Stimulated activated CD4-positive, alpha-beta T cell treated with anti-CD3 and anti-CD28 coated beads, Interleukin-4, amount 100 ng/mL, for 24 hours (primary cell): Measurements from ENCODE around the gene CA7.

ENCODE experiments used
- DNase-seq: peaks from one replicate; pipeline ENCODE4 v3.0.0-alpha.2; 2020

Gene CA7

DNA sequence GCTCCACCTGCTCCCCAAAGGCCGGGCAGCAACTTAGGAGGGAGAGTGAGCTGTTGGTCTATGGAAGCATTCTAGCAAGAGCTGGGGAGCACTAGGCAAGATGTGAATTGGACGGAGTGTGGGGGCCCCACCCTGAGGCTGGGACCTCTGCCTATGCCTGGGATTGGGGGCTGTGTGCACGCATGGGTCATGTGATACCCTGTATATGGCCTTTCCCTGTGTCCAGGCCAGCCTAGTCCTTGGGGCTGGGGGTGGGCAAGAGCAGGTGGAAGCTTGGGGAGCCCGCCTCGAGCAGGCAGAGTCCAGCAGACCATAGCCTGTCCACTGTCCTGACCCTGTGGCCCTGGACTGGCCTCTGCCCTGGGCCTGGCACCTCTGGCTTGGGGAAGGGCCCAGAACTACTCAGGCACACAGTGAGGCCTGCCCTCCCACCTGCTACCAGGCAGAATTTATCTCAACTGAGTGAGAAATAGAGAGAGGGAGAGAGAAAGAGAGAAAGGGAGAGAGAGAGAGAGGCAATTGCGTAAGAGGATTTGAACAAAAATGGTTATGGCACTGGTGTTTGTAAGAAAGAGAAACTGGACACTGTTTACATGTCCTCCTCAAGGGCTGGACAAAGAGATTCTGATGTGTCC, 55.2 kb downstream of the CA7 start:
- DNase-seq = no peak

DNA sequence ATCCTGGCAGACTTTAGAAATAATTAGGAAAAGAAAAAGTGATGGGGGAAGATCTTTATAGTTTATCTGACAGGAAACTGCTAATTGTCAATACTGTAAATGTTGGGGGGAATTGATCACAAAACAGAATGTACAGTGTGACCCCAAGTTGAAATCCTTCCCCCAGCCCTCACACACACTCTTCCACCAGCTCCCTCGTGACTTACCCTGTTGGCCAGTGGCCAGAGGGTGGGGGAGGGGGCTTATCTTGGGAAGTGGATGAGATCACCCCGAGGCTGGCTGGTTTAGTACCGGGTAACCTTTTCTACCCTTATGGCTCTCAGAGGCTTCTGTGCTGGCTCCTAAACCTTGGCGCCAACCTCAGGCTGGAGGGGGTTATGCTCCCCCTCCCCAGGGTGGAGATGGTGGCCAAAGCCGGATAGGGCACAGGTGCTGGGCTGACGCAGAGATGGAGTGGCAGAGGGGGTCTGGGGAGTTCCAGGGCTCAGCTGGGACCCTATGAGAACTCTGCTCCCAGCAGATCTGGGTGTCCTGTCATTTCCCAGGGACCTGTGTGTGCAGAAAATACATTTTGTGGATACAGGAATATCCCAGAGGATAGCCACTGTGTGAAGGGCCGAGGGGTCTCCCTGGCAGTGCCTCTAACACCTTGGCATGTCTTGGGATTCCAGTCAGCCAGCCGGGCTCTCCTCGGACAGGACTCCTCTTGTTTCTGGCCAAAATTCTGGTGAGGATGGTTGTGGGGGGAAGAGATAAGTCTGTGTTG, 55.9 kb downstream of the CA7 start:
- DNase-seq = no peak

- no peak for DNase-seq
These were observed 56.7 kb downstream of the CA7 start for GRCh38 chr16:66900721-66901441.

- no peak for DNase-seq
These were observed 57.4 kb downstream of the CA7 start for GRCh38 chr16:66901626-66902025.

DNA sequence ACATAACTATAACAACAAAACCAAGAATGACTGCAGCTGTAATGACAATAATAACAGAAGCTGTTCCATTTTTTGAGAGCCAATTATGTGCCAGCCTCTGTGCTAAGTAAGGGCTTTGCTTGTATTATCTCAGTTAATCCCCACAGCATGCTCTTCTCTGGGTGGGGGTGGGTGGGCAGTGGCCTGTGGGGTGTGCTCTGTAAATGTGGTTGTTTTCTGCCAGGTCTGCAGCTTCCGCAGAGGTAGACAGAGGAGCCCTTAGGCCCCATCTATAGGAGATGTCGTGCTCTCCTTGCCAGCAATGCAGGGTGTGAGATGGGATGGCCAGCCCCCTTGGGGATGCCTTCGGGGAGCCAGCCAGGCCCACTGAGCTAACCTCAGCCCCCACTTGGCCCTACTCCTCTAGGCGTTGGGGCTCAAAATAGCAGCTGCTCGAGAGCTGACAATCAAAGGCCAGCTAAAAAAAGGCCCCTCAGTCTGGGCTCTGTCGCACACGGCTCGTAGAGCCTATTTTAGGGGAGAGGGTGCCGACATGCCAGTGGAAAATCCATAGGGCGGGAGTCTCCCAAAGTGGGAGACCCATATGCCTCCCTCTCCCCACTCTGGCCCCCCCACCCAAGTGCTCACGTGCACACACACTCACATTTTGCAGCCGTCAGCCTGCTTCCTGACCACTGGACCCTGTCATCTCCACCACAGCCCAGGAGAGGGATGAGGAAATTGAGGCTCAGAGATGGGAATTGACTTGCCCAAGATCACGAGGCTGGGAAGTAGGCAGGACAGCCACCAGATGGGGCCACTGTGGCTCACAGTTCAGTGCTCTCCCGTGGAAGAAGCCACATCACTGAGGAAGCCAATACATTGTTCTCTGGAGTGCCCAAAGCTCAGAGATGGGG, 58.7 kb downstream of the CA7 start:
- no peak for DNase-seq
